Measurements from ENCODE around the gene PCDHGA8.
"Not testable (repeated sequence)": the region's sequence is repeated elsewhere in the genome, so short reads cannot be mapped to it uniquely, and the experiment has no call there.

PCDHGA8 gene

GRCh38 chr5:141422742-141423291, 30.4 kb downstream of the PCDHGA8 start:
- peaks cover 1% of the 10 kb centered on the region for H3K36me3 Mint-ChIP-seq (ENCODE audit: low read depth)
- H3K9me3 Mint-ChIP-seq, result peaks cover 14% of the 10 kb centered on the region
- no peak overlapping the region for H3K4me3 Mint-ChIP-seq
- intact Hi-C loops (cut with micrococcal nuclease), result no loop called here
- peaks cover 88% of the 10 kb centered on the region for H3K27me3 Mint-ChIP-seq
- H3K27ac Mint-ChIP-seq, result no peak overlapping the region
- peaks cover 20% of the 10 kb centered on the region for H3K4me1 Mint-ChIP-seq (ENCODE audit: low read depth)

GRCh38 chr5:141427783-141428426, 35.5 kb downstream of the PCDHGA8 start:
- H3K27ac Mint-ChIP-seq, result no peak overlapping the region
- peaks cover 15% of the 10 kb centered on the region for H3K4me1 Mint-ChIP-seq (ENCODE audit: low read depth)
- no peak overlapping the region for H3K4me3 Mint-ChIP-seq
- intact Hi-C loops (cut with micrococcal nuclease), result no loop called here
- peaks cover 27% of the 10 kb centered on the region for H3K9me3 Mint-ChIP-seq
- H3K36me3 Mint-ChIP-seq (ENCODE audit: low read depth), result peaks cover 4% of the 10 kb centered on the region
- peaks cover 83% of the 10 kb centered on the region for H3K27me3 Mint-ChIP-seq

- Mint-ChIP-seq H3K27me3 (peaks cover 75% of the 10 kb centered on the region), H3K27ac (no peak within 1 kb of the TSS), H3K9me3 (peaks cover 31% of the 10 kb centered on the region), H3K36me3 (ENCODE audit: low read depth) (peaks cover 4% of the 10 kb centered on the region), H3K4me1 (ENCODE audit: low read depth) (peaks cover 15% of the 10 kb centered on the region), H3K4me3 (peak within 1 kb of the TSS; percentile 69)
- intact Hi-C loops (cut with micrococcal nuclease), result no loop called here
Observed at GRCh38 chr5:141430332-141431113, 38.1 kb downstream of the PCDHGA8 start, which contains the start of gene PCDHGA12. PCDHGA12 (plus strand) TSS chr5:141430507; CDS start chr5:141430760, 253 bp downstream.

GRCh38 chr5:141431286-141431685, 38.9 kb downstream of the PCDHGA8 start:
- Mint-ChIP-seq H3K27ac (no peak overlapping the region), H3K4me1 (ENCODE audit: low read depth) (peaks cover 15% of the 10 kb centered on the region), H3K36me3 (ENCODE audit: low read depth) (peaks cover 4% of the 10 kb centered on the region), H3K9me3 (peaks cover 31% of the 10 kb centered on the region), H3K4me3 (peak overlapping the region; percentile 69), H3K27me3 (peaks cover 70% of the 10 kb centered on the region)
- intact Hi-C loops (cut with micrococcal nuclease), result no loop called here

GRCh38 chr5:141432308-141432707, 39.9 kb downstream of the PCDHGA8 start:
- H3K36me3 Mint-ChIP-seq (ENCODE audit: low read depth); intact Hi-C loops (cut with micrococcal nuclease); H3K27ac Mint-ChIP-seq; H3K4me3 Mint-ChIP-seq: not testable (repeated sequence)
- peaks cover 63% of the 10 kb centered on the region for H3K27me3 Mint-ChIP-seq
- peaks cover 31% of the 10 kb centered on the region for H3K9me3 Mint-ChIP-seq
- peaks cover 15% of the 10 kb centered on the region for H3K4me1 Mint-ChIP-seq (ENCODE audit: low read depth)

GRCh38 chr5:141432726-141433125, 40.3 kb downstream of the PCDHGA8 start:
- H3K4me1 Mint-ChIP-seq (ENCODE audit: low read depth), result peaks cover 15% of the 10 kb centered on the region
- intact Hi-C loops (cut with micrococcal nuclease); H3K36me3 Mint-ChIP-seq (ENCODE audit: low read depth); H3K27ac Mint-ChIP-seq; H3K4me3 Mint-ChIP-seq: not testable (repeated sequence)
- peaks cover 62% of the 10 kb centered on the region for H3K27me3 Mint-ChIP-seq
- H3K9me3 Mint-ChIP-seq, result peaks cover 31% of the 10 kb centered on the region

GRCh38 chr5:141434006-141434405, 41.6 kb downstream of the PCDHGA8 start:
- H3K36me3 Mint-ChIP-seq (ENCODE audit: low read depth), result peaks cover 4% of the 10 kb centered on the region
- peaks cover 31% of the 10 kb centered on the region for H3K9me3 Mint-ChIP-seq
- H3K4me1 Mint-ChIP-seq (ENCODE audit: low read depth), result peaks cover 15% of the 10 kb centered on the region
- intact Hi-C loops (cut with micrococcal nuclease), result no loop called here
- peaks cover 50% of the 10 kb centered on the region for H3K27me3 Mint-ChIP-seq
- H3K27ac Mint-ChIP-seq, result no peak overlapping the region
- no peak overlapping the region for H3K4me3 Mint-ChIP-seq

- Mint-ChIP-seq H3K9me3 (peaks cover 11% of the 10 kb centered on the region), H3K4me1 (ENCODE audit: low read depth) (no peaks in the 10 kb centered on the region), H3K4me3 (no peak overlapping the region), H3K27ac (no peak overlapping the region), H3K36me3 (ENCODE audit: low read depth) (peaks cover 4% of the 10 kb centered on the region), H3K27me3 (peaks cover 46% of the 10 kb centered on the region)
- intact Hi-C loops (cut with micrococcal nuclease), result no loop called here
Observed at GRCh38 chr5:141437221-141437620, 44.8 kb downstream of the PCDHGA8 start.

GRCh38 chr5:141439411-141440141, 47.1 kb downstream of the PCDHGA8 start:
- peaks cover 36% of the 10 kb centered on the region for H3K27me3 Mint-ChIP-seq
- no peaks in the 10 kb centered on the region for H3K9me3 Mint-ChIP-seq
- intact Hi-C loops (cut with micrococcal nuclease), result no loop called here
- no peak overlapping the region for H3K27ac Mint-ChIP-seq
- no peak overlapping the region for H3K4me3 Mint-ChIP-seq
- H3K36me3 Mint-ChIP-seq (ENCODE audit: low read depth), result no peaks in the 10 kb centered on the region
- H3K4me1 Mint-ChIP-seq (ENCODE audit: low read depth), result no peaks in the 10 kb centered on the region

GRCh38 chr5:141440341-141440740, 47.9 kb downstream of the PCDHGA8 start:
- Mint-ChIP-seq H3K4me3 (no peak overlapping the region), H3K9me3 (no peaks in the 10 kb centered on the region), H3K27ac (no peak overlapping the region), H3K4me1 (ENCODE audit: low read depth) (no peaks in the 10 kb centered on the region), H3K27me3 (peaks cover 35% of the 10 kb centered on the region), H3K36me3 (ENCODE audit: low read depth) (no peaks in the 10 kb centered on the region)
- intact Hi-C loops (cut with micrococcal nuclease), result no loop called here

GRCh38 chr5:141441571-141442170, 49.2 kb downstream of the PCDHGA8 start:
- peaks cover 36% of the 10 kb centered on the region for H3K27me3 Mint-ChIP-seq
- intact Hi-C loops (cut with micrococcal nuclease), result no loop called here
- H3K9me3 Mint-ChIP-seq, result no peaks in the 10 kb centered on the region
- no peak overlapping the region for H3K4me3 Mint-ChIP-seq
- H3K27ac Mint-ChIP-seq, result no peak overlapping the region
- H3K4me1 Mint-ChIP-seq (ENCODE audit: low read depth), result no peaks in the 10 kb centered on the region
- no peaks in the 10 kb centered on the region for H3K36me3 Mint-ChIP-seq (ENCODE audit: low read depth)
